Measurements from ENCODE around the gene OPTC. TPM values are rescaled to one million over a fixed set of nuclear protein-coding genes. Genes with fewer than 3 reads are reported as not detected.
"Not testable (repeated sequence)": the region's sequence is repeated elsewhere in the genome, so short reads cannot be mapped to it uniquely, and the experiment has no call there.

The OPTC gene
- not detected for total RNA-seq

GRCh38 chr1:203493901-203494300 is at the start of gene OPTC:
Gene OPTC, plus strand, starts transcription at chr1:203494153. Its CDS starts 1,853 bp downstream, at chr1:203496006.
- intact Hi-C loops (cut with DNase I, micrococcal nuclease) = no loop called here
- no peak for ATAC-seq
- H3K27me3 Mint-ChIP-seq = no peaks in the 10 kb centered on the region
- H3K4me1 Mint-ChIP-seq = peaks cover 2% of the 10 kb centered on the region
- ChIA-PET POLR2A (no interaction called here), CTCF (interaction anchor here (1.2 to 1.6 kb wide), 5 partner anchors 152 to 242 kb away, joined by 3 to 8 read pairs (median 4); no protein-coding TSS in a partner anchor)
- no peak within 1 kb of the TSS for H3K27ac Mint-ChIP-seq
- H3K36me3 Mint-ChIP-seq (ENCODE audit: low read depth) = no peaks in the 10 kb centered on the region
- H3K4me3 Mint-ChIP-seq = no peak within 1 kb of the TSS
- DNase-seq = no peak
- H3K9me3 Mint-ChIP-seq (ENCODE audit: low read depth) = no peaks in the 10 kb centered on the region

- no peaks in the 10 kb centered on the region for H3K36me3 Mint-ChIP-seq (ENCODE audit: low read depth)
- CTCF ChIA-PET = interaction anchor here (0.6 to 1.3 kb wide), 2 partner anchors 177 to 752 kb away, joined by 3 to 4 read pairs; partner anchors contain the start of gene KISS1
- peaks cover 2% of the 10 kb centered on the region for H3K9me3 Mint-ChIP-seq (ENCODE audit: low read depth)
- no peak overlapping the region for H3K27ac Mint-ChIP-seq
- H3K27me3 Mint-ChIP-seq = peaks cover 4% of the 10 kb centered on the region
- no peak overlapping the region for H3K4me3 Mint-ChIP-seq
- DNase-seq (no peak), ATAC-seq (no peak)
- intact Hi-C loops (cut with DNase I, micrococcal nuclease) = no loop called here
- no peaks in the 10 kb centered on the region for H3K4me1 Mint-ChIP-seq
- POLR2A ChIA-PET = no interaction called here
These were observed 49.8 kb upstream of the OPTC start for GRCh38 chr1:203444171-203444576.

GRCh38 chr1:203447151-203447550 is 46.8 kb upstream of the OPTC start:
- peaks cover 2% of the 10 kb centered on the region for H3K9me3 Mint-ChIP-seq (ENCODE audit: low read depth)
- H3K36me3 Mint-ChIP-seq (ENCODE audit: low read depth) = no peaks in the 10 kb centered on the region
- no peaks in the 10 kb centered on the region for H3K4me1 Mint-ChIP-seq
- no peak for DNase-seq
- POLR2A ChIA-PET = no interaction called here
- H3K4me3 Mint-ChIP-seq = no peak overlapping the region
- CTCF ChIA-PET = interaction anchor here (1.1 to 1.6 kb wide), 5 partner anchors 9 to 178 kb away, joined by 3 to 5 read pairs (median 4); no protein-coding TSS in a partner anchor
- intact Hi-C loops (cut with DNase I, micrococcal nuclease) = no loop called here
- no peak overlapping the region for H3K27ac Mint-ChIP-seq
- H3K27me3 Mint-ChIP-seq = peaks cover 11% of the 10 kb centered on the region
- ATAC-seq = no peak

GRCh38 chr1:203447598-203447997 is 46.4 kb upstream of the OPTC start:
- ATAC-seq; H3K36me3 Mint-ChIP-seq (ENCODE audit: low read depth); H3K9me3 Mint-ChIP-seq (ENCODE audit: low read depth); H3K4me1 Mint-ChIP-seq; POLR2A ChIA-PET; H3K4me3 Mint-ChIP-seq; H3K27ac Mint-ChIP-seq; DNase-seq; intact Hi-C loops (cut with DNase I, micrococcal nuclease): not testable (repeated sequence)
- peaks cover 11% of the 10 kb centered on the region for H3K27me3 Mint-ChIP-seq
- CTCF ChIA-PET = interaction anchor here (1.1 to 1.6 kb wide), 5 partner anchors 9 to 178 kb away, joined by 3 to 5 read pairs (median 4); no protein-coding TSS in a partner anchor

GRCh38 chr1:203448521-203449061 is 45.4 kb upstream of the OPTC start:
- ChIA-PET POLR2A (no interaction called here), CTCF (interaction anchor here (1.5 to 1.6 kb wide), 2 partner anchors 113 to 179 kb away, joined by 3 to 4 read pairs; no protein-coding TSS in a partner anchor)
- H3K27ac Mint-ChIP-seq = no peak overlapping the region
- peaks cover 2% of the 10 kb centered on the region for H3K9me3 Mint-ChIP-seq (ENCODE audit: low read depth)
- H3K4me1 Mint-ChIP-seq = no peaks in the 10 kb centered on the region
- no peaks in the 10 kb centered on the region for H3K36me3 Mint-ChIP-seq (ENCODE audit: low read depth)
- H3K4me3 Mint-ChIP-seq = no peak overlapping the region
- H3K27me3 Mint-ChIP-seq = peaks cover 9% of the 10 kb centered on the region
- intact Hi-C loops (cut with DNase I, micrococcal nuclease) = no loop called here
- DNase-seq (no peak), ATAC-seq (no peak)

GRCh38 chr1:203450001-203450400 is 44.0 kb upstream of the OPTC start:
- ATAC-seq (no peak), DNase-seq (no peak)
- H3K27ac Mint-ChIP-seq = no peak overlapping the region
- H3K4me3 Mint-ChIP-seq = no peak overlapping the region
- CTCF ChIA-PET = interaction anchor here (1.0 to 1.7 kb wide), 2 partner anchors 183 to 234 kb away, joined by 3 to 5 read pairs; no protein-coding TSS in a partner anchor
- H3K4me1 Mint-ChIP-seq = no peaks in the 10 kb centered on the region
- H3K27me3 Mint-ChIP-seq = peaks cover 11% of the 10 kb centered on the region
- H3K36me3 Mint-ChIP-seq (ENCODE audit: low read depth) = no peaks in the 10 kb centered on the region
- POLR2A ChIA-PET = no interaction called here
- peaks cover under 1% of the 10 kb centered on the region for H3K9me3 Mint-ChIP-seq (ENCODE audit: low read depth)
- intact Hi-C loops (cut with DNase I, micrococcal nuclease) = no loop called here

- ChIA-PET POLR2A (no interaction called here), CTCF (interaction anchor here (1.0 to 1.7 kb wide), 2 partner anchors 183 to 234 kb away, joined by 3 to 5 read pairs; no protein-coding TSS in a partner anchor)
- intact Hi-C loops (cut with DNase I, micrococcal nuclease) = no loop called here
- no peak for DNase-seq
- Mint-ChIP-seq H3K27ac (no peak overlapping the region), H3K4me3 (no peak overlapping the region), H3K27me3 (peaks cover 11% of the 10 kb centered on the region), H3K36me3 (ENCODE audit: low read depth) (no peaks in the 10 kb centered on the region), H3K9me3 (ENCODE audit: low read depth) (no peaks in the 10 kb centered on the region), H3K4me1 (no peaks in the 10 kb centered on the region)
- ATAC-seq = no peak
These were observed 43.3 kb upstream of the OPTC start for GRCh38 chr1:203450479-203451149.

- intact Hi-C loops (cut with DNase I, micrococcal nuclease) = no loop called here
- Mint-ChIP-seq H3K4me3 (no peak overlapping the region), H3K27me3 (peaks cover 11% of the 10 kb centered on the region), H3K4me1 (no peaks in the 10 kb centered on the region), H3K27ac (no peak overlapping the region), H3K9me3 (ENCODE audit: low read depth) (no peaks in the 10 kb centered on the region), H3K36me3 (ENCODE audit: low read depth) (no peaks in the 10 kb centered on the region)
- ATAC-seq (no peak), DNase-seq (no peak)
- CTCF ChIA-PET = interaction anchor here (1.0 kb wide), 1 partner anchor 185 kb away, joined by 3 read pairs; no protein-coding TSS in a partner anchor
- POLR2A ChIA-PET = no interaction called here
These were observed 41.8 kb upstream of the OPTC start for GRCh38 chr1:203451836-203452784.

- ATAC-seq (no peak), DNase-seq (no peak)
- Mint-ChIP-seq H3K36me3 (ENCODE audit: low read depth) (no peaks in the 10 kb centered on the region), H3K4me1 (no peaks in the 10 kb centered on the region), H3K4me3 (no peak overlapping the region), H3K9me3 (ENCODE audit: low read depth) (no peaks in the 10 kb centered on the region), H3K27ac (no peak overlapping the region), H3K27me3 (peaks cover 15% of the 10 kb centered on the region)
- intact Hi-C loops (cut with DNase I, micrococcal nuclease) = no loop called here
- ChIA-PET POLR2A (no interaction called here), CTCF (interaction anchor here (1.0 kb wide), 1 partner anchor 186 kb away, joined by 3 read pairs; no protein-coding TSS in a partner anchor)
These were observed 40.9 kb upstream of the OPTC start for GRCh38 chr1:203453016-203453415.

- DNase-seq (no peak), ATAC-seq (no peak)
- no peaks in the 10 kb centered on the region for H3K9me3 Mint-ChIP-seq (ENCODE audit: low read depth)
- no peak overlapping the region for H3K4me3 Mint-ChIP-seq
- H3K4me1 Mint-ChIP-seq = no peaks in the 10 kb centered on the region
- H3K27ac Mint-ChIP-seq = no peak overlapping the region
- POLR2A ChIA-PET = no interaction called here
- CTCF ChIA-PET = interaction anchor here (0.6 kb wide), 1 partner anchor 1567 kb away, joined by 3 read pairs; no protein-coding TSS in a partner anchor
- H3K27me3 Mint-ChIP-seq = peaks cover 17% of the 10 kb centered on the region
- H3K36me3 Mint-ChIP-seq (ENCODE audit: low read depth) = no peaks in the 10 kb centered on the region
- intact Hi-C loops (cut with DNase I, micrococcal nuclease) = no loop called here
These were observed 40.3 kb upstream of the OPTC start for GRCh38 chr1:203453616-203454015.

- CTCF ChIA-PET = no interaction called here
- no peak for ATAC-seq
- no peak overlapping the region for H3K27ac Mint-ChIP-seq
These were observed 38.9 kb upstream of the OPTC start for GRCh38 chr1:203454986-203455471.

More at GRCh38 chr1:203454986-203455471, 38.9 kb upstream of the OPTC start:
- intact Hi-C loops (cut with DNase I, micrococcal nuclease) = no loop called here
- no peaks in the 10 kb centered on the region for H3K36me3 Mint-ChIP-seq (ENCODE audit: low read depth)
- H3K27me3 Mint-ChIP-seq = peaks cover 19% of the 10 kb centered on the region
- DNase-seq = no peak
- H3K4me3 Mint-ChIP-seq = no peak overlapping the region
- H3K4me1 Mint-ChIP-seq = no peaks in the 10 kb centered on the region
- POLR2A ChIA-PET = no interaction called here
- no peaks in the 10 kb centered on the region for H3K9me3 Mint-ChIP-seq (ENCODE audit: low read depth)
